GM21367 (cell line): ENCODE measurements around the gene SPATA13.
"Not testable (repeated sequence)": the region's sequence is repeated elsewhere in the genome, so short reads cannot be mapped to it uniquely, and the experiment has no call there.

Experiments used
- ATAC-seq: cut with Tn5 transposase; IDR thresholded peaks from one replicate; pipeline ENCODE4 v1.9.1; 2021; ENCODE audit not compliant: unreplicated experiment

The SPATA13 gene

GRCh38 chr13:24307211-24308067, 146.9 kb downstream of the SPATA13 start:
- no peak for ATAC-seq

DNA sequence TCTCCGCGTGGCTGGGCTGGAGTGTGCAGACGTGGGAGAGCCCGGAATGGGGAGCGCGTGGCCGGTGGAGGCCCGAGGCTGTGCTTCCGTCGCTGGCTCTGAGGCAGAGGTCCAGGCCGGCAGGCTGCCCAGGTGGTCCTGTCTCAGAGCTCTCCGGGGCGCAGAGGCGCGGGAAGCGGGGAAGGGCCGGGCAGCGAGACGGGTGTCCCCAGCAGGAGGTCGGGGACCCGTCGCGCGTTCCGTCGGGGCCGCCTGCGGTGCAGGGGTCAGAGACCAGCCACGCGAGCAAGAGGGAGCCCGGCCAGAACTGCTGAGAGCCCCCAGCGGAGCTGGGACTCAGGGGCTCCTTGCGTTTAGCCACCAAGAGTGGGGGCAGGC, 147.5 kb downstream of the SPATA13 start:
- no peak for ATAC-seq

DNA sequence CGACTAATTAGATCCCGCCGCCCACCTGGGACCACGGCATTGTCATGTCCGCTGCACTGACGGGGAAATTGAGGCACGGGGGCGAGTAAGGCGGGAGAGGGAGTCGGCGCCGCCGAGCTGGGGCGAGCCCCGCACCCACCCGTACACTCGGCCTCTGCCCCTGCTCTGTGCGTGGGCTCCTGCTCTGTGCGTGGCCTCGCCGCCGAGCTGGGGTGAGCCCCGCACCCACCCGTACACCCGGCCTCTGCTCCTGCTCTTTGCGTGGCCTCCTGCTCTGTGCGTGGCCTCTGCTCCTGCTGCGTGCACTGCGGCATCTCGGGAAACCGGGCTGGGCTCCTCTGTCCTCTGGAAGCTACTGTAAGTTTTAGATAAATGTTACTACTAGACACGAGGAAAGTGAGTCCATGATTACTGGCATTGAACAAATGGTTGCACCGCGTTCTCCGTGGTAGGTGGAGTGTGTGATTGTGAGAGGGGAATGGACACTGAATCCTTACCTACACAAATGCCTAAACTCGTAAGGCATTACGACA, 148.0 kb downstream of the SPATA13 start:
- ATAC-seq = no peak

- not testable (repeated sequence) for ATAC-seq
These were observed 148.8 kb downstream of the SPATA13 start, which contains the start of gene C1QTNF9 for GRCh38 chr13:24309300-24309699. Gene C1QTNF9 (plus strand): TSS chr13:24309580. CDS start chr13:24316004, 6,424 bp downstream.

- ATAC-seq = no peak
These were observed 152.9 kb downstream of the SPATA13 start for GRCh38 chr13:24313439-24313838.

DNA sequence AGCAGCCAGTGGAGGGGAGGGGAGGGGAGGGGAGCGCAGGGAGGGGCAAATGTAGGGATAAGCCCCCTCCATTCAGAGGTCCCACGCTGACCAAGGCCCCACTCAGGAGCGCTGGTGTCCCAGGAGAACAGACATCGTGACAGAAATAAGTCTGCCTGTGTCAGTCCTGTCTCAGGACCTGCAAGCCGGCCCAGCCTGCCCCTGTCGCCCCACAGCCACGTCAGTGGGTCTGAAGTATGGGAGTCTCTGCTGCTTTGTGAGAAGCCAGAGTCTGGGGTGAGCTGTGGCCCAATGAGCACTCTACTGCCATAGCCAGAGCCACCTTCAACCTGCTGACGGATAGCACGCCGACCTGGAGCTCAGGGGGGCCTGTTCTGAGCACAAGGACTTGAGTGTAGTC, 157.3 kb downstream of the SPATA13 start:
- not testable (repeated sequence) for ATAC-seq

DNA sequence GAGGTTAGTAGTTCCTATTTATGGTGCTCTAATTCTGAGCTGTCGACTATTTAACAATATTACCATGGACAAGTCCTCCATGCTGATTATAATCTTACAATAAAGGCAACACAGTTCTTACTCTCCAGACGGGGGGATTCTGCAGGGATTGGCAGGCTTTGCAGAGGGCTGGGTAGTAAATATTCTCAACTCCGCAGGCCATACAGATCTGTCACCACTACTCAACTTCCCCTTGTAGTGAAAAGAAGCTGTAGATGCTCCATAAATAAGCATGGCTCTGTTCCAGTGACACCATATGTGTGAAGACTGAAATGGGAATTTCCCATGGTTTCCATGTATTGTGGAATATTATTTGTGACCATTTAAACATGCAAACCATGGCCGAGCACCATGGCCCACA, 158.4 kb downstream of the SPATA13 start:
- not testable (repeated sequence) for ATAC-seq

- ATAC-seq = not testable (repeated sequence)
These were observed 159.1 kb downstream of the SPATA13 start for GRCh38 chr13:24319641-24320040.

- not testable (repeated sequence) for ATAC-seq
These were observed 160.9 kb downstream of the SPATA13 start for GRCh38 chr13:24321416-24321815.

- ATAC-seq = not testable (repeated sequence)
These were observed 161.9 kb downstream of the SPATA13 start for GRCh38 chr13:24322470-24322869.

DNA sequence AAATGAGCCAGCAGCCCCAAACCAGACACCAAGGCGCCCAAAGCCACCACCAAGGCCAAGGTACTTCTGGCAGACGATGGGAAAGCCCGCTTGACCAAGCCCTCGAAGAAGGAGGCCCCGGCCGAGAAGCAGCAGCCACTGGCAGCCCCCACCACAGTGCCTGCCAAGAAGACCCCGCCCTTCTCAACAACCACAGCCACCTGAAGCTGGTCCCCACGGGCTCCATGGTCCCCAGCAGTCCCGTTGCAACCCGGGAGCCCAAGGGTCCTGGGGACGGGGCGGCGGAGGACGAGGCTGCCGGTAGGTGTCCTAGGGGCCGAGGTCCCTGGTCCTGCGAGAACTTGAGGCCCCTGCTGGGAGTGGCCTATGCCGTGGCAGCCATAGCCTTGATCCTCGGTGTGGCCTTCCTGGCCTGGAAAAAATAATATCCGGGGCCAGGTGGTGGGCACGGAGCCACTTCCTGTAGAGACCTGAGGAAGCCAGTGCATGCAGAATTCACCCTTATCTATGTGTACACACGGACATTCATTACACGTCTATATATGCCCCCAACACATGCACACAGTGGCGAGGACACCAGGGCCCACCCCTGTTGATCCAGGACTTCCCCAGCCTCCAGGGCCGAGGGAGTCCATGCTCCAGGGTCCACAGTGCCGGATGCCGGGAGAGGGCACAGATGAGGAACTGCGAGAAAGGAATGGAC, 162.7 kb downstream of the SPATA13 start:
- ATAC-seq = no peak

DNA sequence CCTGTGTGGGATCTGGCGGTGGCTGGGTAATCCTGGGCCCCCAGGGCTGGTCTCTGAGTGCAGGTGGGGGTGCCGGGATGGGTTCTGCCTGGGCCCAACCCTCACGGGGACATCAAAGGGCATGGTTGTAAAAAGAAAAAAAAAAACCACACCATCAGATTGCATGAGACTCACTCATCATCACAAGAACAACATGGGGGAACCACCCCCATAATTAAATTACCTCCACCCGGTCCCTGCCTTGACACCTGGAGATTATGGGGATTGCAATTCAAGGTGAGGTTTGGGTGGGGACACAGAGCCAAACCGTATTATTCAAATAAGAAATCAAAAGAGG, 163.2 kb downstream of the SPATA13 start:
- no peak for ATAC-seq

- ATAC-seq = not testable (repeated sequence)
These were observed 167.1 kb downstream of the SPATA13 start for GRCh38 chr13:24327598-24327997.

- ATAC-seq = no peak
These were observed 167.6 kb downstream of the SPATA13 start for GRCh38 chr13:24328145-24328544.

- ATAC-seq = no peak
These were observed 178.2 kb downstream of the SPATA13 start for GRCh38 chr13:24338721-24339120.

DNA sequence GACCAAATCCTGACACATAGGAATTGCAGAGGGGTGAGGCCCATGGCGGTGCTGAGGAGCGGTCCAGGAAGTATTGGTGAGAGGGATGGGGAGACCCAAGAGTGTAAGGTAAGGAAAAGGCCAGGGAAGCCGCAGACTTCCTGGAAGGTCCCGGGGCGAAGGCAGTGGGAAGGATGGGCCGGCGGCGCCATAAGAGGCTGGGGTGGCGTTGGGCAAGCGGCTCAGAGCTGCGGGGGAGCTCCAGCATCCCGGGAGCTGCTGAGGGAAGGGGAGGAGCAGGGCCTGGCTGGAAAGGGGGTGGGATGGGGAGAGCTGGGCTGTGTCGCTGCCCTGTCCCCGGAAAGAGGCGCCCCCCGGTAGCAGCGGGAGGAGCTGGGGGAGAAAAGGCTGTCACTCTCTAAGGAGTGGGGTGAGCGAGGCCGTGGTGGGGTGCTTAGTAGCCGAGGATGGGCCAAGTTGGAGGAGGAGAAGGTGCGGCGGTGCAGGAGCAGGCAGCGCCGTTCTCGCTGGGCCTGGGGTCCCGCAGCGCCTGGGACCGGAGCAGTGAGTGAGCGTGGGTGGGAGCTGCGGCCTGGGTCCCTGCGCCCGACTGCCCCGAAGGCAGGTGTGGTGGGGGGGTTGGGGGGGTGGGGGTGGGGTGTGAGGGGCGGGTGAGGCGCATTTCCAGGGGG, 179.6 kb downstream of the SPATA13 start:
- no peak for ATAC-seq

DNA sequence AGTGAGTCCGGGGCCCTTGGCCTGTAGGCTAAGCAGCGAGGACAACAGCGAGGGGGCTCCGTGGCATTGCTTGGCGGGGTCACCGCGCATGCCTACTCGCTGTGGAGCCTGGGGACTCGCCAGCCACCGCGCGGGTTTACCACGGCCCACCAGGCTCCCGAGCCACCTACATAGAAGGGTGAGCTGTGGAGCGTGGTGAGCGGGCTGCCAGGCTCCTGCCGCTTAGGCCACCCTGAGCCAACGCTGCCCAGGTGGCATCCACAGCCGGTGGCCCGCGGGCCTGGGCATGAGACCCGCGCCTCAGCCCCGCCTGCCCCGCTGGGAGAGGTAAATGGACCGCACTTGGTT, 180.1 kb downstream of the SPATA13 start:
- ATAC-seq = no peak

DNA sequence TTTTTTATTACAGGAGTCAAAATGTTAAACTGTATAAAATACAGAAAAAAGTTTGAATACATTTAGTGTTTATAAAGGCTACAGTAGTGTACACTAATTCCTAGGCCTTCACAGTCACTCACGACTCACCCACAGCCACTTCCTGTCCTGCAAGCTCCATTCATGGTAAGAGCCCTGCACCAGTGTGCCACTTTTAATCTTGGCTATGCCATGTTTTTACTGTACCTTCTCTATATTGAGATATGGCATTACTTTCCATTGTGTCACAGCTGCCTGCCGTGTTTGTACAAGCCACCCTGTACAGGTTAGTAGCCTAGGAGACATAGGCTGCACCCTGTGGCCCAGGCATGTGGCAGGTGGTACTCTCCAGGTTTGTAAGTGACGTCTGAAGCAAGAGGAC, 180.9 kb downstream of the SPATA13 start:
- ATAC-seq = no peak

DNA sequence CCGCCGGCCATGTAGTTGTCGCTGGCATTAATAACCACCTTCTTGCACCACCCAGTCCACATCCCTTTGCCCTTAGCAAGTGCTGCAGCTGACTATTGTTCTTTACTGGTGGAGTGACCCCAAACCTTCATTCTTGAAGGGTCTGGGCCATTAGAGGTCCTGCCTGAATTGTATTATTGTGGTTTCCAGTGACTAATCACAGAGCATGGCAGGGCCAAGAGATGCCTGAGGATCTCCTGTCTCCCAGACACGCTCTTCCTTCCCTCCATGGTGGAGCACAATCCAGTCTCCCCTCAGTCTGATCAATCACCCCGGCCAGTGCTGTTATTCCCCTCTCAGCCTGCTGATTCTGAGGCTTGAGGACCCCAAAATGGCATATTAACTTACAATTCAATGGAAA, 187.9 kb downstream of the SPATA13 start:
- no peak for ATAC-seq

DNA sequence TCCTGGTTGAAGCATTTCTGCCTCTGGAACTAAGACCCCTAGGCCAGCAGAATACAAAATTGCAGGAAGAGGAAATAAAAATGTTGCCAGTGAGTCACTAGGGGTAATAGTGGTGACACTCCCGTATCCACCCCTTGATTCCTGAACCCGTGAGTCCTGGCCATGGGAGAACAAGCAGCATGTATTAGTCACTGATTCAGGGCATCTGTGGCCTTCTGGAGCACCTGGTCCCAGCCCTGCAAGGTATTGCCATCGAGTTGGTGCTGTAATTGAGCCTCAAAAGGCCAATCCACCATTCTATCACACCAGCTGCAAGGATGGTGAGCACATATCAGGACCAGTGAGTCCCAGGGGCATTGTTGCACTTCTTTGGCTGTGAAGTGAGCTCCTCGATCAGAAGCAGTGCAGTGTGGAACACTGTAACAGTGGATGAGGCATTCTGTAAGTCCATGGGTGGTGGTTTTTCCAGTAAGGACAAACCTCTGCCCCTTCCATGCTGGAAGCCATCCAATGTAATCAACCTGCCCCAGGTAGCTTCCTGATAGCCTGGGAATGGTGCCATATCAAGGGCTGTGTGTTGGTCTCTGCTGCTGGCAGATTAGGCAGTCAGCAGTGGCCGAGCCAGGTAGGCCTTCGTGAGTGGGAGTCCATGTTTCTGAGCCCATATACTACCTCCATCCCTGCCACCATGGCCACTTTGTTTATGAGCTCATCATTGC, 188.4 kb downstream of the SPATA13 start:
- ATAC-seq = no peak
